SH-SY5Y (cell line): Measurements from ENCODE around the gene OR52I1.

Experiments
- GATA2 ChIP-seq: IDR thresholded peaks from 2 replicates; pipeline ENCODE4 v1.6.1; 2011; ENCODE audit warnings: mild to moderate bottlenecking, low read depth, low read length
- GATA3 ChIP-seq: IDR thresholded peaks from 2 replicates; pipeline ENCODE4 v1.6.1; 2011; ENCODE audit warnings: low read depth, mild to moderate bottlenecking, low read length, moderate library complexity

DNA sequence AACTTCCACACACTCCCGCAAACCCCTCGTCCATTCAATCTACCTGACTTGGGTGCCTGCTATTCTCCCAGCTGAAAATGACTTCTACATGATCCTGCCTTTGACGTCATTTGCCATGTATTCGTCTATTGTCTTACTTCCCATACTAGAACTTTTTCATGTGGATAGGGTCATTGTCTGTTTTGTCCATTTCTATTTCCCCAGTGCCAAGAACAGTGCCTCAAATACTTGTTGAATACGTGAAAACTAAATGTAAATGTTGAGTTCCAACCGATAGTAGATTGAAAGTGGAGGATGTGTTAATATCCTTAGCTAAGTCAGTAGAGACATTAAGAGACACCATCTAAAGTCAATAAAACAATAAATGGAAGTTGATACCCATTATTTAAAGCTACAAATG, 13.3 kb downstream of the OR52I1 start:
- TF ChIP-seq GATA3 (no peak), GATA2 (no peak)
